PC-3 (cell line): ENCODE results near the gene CDK2AP2. TPM values are rescaled to one million over a fixed set of nuclear protein-coding genes. Genes with fewer than 3 reads are reported as not detected.
"Not testable (repeated sequence)": the region's sequence is repeated elsewhere in the genome, so short reads cannot be mapped to it uniquely, and the experiment has no call there.

Experiments used
- ATAC-seq: fragments of 200-7000 bp; cut with Tn5 transposase; 2 replicates; pipeline ENCODE4 v1.9.1; 2020; ENCODE audit warnings: mild to moderate bottlenecking, moderate library complexity
- BruUV-seq: library from RNA; stranded (reverse); fragments of 400-500 nt; replicated peaks from 2 replicates; lab custom pipeline; 2021; lab: Mats Ljungman, UMichigan
- CTCF ChIA-PET: fragments of 300-600 bp; sonication (Branson Sonifier 250); formaldehyde crosslinking; loops from one replicate; lab custom pipeline; 2022; ENCODE audit warnings: antibody characterized with exemption; lab: Charles Lee
- POLR2A ChIA-PET: fragments of 300-600 bp; sonication (Branson Sonifier 250); formaldehyde crosslinking; loops from one replicate; lab custom pipeline; 2022; ENCODE audit warnings: antibody characterized with exemption; ENCODE audit not compliant: unreplicated experiment; lab: Charles Lee
- DNase-seq: peaks from one replicate; pipeline ENCODE4 v3.0.0-alpha.2; 2015
- H2AFZ ChIP-seq: fragments of 300-600 bp; sonication (generic); 2 replicates; pipeline ENCODE4 v1.6.0; 2016; ENCODE audit warnings: antibody characterized with exemption, low read length
- H3F3A ChIP-seq: fragments of 300-600 bp; sonication (generic); one replicate; pipeline ENCODE4 v1.6.0; 2017; ENCODE audit warnings: antibody characterized with exemption, low read length, control low read depth, mild to moderate bottlenecking; ENCODE audit not compliant: unreplicated experiment
- H3K27ac ChIP-seq: fragments of 300-600 bp; sonication (generic); 2 replicates; pipeline ENCODE4 v1.5.1; 2016; ENCODE audit warnings: mild to moderate bottlenecking, low read length
- H3K27me3 ChIP-seq: fragments of 300-600 bp; sonication (generic); 2 replicates; pipeline ENCODE4 v1.6.1; 2016; ENCODE audit warnings: low read length, mixed read lengths
- H3K36me3 ChIP-seq: fragments of 300-600 bp; sonication (generic); 2 replicates; pipeline ENCODE4 v1.6.1; 2016; ENCODE audit warnings: low read depth, mixed run types, low read length, mixed read lengths
- H3K4me1 ChIP-seq: fragments of 300-600 bp; sonication (generic); 2 replicates; pipeline ENCODE4 v1.5.1; 2016; ENCODE audit warnings: low read length; ENCODE audit not compliant: insufficient read depth
- H3K4me2 ChIP-seq: fragments of 300-600 bp; sonication (generic); 2 replicates; pipeline ENCODE4 v1.6.0; 2016; ENCODE audit warnings: low read length
- H3K4me3 ChIP-seq: fragments of 300-600 bp; sonication (generic); 2 replicates; pipeline ENCODE4 v1.5.1; 2016; ENCODE audit warnings: mild to moderate bottlenecking, low read length, mixed read lengths
- H3K79me2 ChIP-seq: fragments of 300-600 bp; sonication (generic); 2 replicates; pipeline ENCODE4 v1.6.1; 2017; ENCODE audit warnings: low read length, mixed read lengths
- H3K9ac ChIP-seq: fragments of 300-600 bp; sonication (generic); 2 replicates; pipeline ENCODE4 v1.6.0; 2016; ENCODE audit warnings: mild to moderate bottlenecking, low read length
- H3K9me2 ChIP-seq: fragments of 300-600 bp; sonication (generic); replicated peaks from 2 replicates; pipeline ENCODE4 v1.6.1; 2016; ENCODE audit warnings: mixed run types, low read length, mixed read lengths
- H3K9me3 ChIP-seq: fragments of 300-600 bp; sonication (generic); 2 replicates; pipeline ENCODE4 v1.6.1; 2016; ENCODE audit warnings: low read length, mixed read lengths
- H4K20me1 ChIP-seq: fragments of 300-600 bp; sonication (generic); 2 replicates; pipeline ENCODE4 v1.6.1; 2016; ENCODE audit warnings: low read length, mixed read lengths
- EZH2 ChIP-seq: fragments of 300-600 bp; sonication (generic); IDR thresholded peaks from one replicate; pipeline ENCODE4 v1.6.1; 2017; ENCODE audit warnings: antibody characterized with exemption, mild to moderate bottlenecking, low read length; ENCODE audit not compliant: unreplicated experiment
- EZH2phosphoT487 ChIP-seq: fragments of 300-600 bp; sonication (generic); IDR thresholded peaks from 2 replicates; pipeline ENCODE4 v1.6.1; 2018; ENCODE audit warnings: mild to moderate bottlenecking, antibody characterized with exemption, low read length, borderline replicate concordance
- intact Hi-C: fragments of 100-400 bp; cut with micrococcal nuclease; formaldehyde crosslinking; loops from 2 replicates; pipeline ENCODE4 v1.9.0; 2023
- total RNA-seq: library from RNA; depleted of rRNA; stranded (reverse); fragments of >200 nt; gene quantifications from 2 replicates; pipeline ENCODE4 v1.2.3, GENCODE V29; 2014
- TF ChIP-seq, protein P1 (sequence below): fragments of 300-600 bp; sonication (generic); conservative IDR thresholded peaks from 2 replicates; pipeline ENCODE4 v1.5.1; 2017; ENCODE audit warnings: antibody characterized with exemption, low read depth, mild to moderate bottlenecking, low read length

The CDK2AP2 gene
- total RNA-seq, 1 experiment from 2014 or later, result 87.4 TPM

DNA sequence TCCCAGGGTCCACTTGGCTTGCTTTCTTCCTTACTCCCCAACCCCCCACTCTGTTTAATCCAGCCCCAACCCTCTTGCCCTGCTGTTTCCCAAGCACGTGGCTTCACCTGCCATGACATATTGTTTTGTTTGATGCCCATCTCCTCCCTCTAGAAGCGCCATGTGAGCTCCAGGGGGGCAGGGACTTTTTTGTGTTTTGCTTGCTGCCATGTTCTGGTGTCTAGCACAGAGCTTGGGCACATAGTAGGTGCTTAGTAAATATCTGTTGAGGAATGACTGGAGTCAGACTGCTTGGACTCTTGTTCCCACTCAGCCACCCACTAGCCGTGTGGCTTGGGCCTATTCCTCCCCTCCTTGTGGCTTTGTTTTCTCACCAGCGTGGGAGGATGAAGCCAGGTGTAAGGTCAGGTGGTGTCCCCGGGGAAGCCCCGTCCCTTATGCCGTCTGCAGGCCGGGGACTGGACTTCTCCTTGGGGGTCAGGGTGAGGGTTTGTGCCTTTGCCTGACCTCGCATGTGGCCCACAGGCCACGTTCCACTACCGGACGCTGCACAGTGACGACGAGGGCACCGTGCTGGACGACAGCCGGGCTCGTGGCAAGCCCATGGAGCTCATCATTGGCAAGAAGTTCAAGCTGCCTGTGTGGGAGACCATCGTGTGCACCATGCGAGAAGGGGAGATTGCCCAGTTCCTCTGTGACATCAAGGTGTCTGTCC, 21.3 kb downstream of the CDK2AP2 start:
- no peak overlapping the region for H3K4me2 ChIP-seq
- no peak overlapping the region for H3K4me3 ChIP-seq
- CTCF ChIA-PET, result no interaction called here

DNA sequence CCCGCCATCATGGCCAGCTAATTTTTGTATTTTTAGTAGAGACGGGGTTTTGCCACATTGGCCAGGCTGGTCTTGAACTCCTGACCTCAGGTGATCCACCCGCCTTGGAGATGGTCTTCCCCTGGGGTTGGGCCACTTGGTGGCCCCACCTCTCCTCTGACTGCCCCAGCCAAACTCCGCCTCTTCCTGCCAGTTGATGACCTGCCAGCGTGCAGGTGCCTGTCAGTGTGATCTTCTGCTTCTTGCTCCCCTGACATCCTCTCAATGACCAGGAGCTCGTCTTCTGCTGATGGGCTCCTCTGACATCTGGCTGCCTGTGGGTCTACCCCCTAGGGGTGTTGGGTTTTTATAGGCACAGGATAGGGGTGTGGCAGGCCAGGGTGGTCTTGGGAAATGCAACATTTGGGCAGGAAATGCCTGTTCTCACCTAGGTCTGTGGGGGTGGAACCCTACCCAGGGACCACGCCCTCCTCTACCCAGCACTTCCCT, 22.0 kb downstream of the CDK2AP2 start:
- POLR2A ChIA-PET, H3K27ac ChIP-seq, H3K9me2 ChIP-seq, DNase-seq, H3F3A ChIP-seq, H3K36me3 ChIP-seq, H3K27me3 ChIP-seq, H4K20me1 ChIP-seq, H3K9me3 ChIP-seq, H3K9ac ChIP-seq, H2AFZ ChIP-seq, H3K4me3 ChIP-seq, BruUV-seq, H3K4me2 ChIP-seq, intact Hi-C loops, ATAC-seq: not testable (repeated sequence)
- CTCF ChIA-PET, result interaction anchor here (0.7 kb wide), 1 partner anchor 113 kb away, joined by 3 read pairs; no protein-coding TSS in a partner anchor
- Histone ChIP-seq H3K4me1 (peaks cover 15% of the 10 kb centered on the region), H3K79me2 (peaks cover 23% of the 10 kb centered on the region)

More for the DNA sequence above, 21.3 kb downstream of the CDK2AP2 start:
- TF ChIP-seq, protein P1, sequence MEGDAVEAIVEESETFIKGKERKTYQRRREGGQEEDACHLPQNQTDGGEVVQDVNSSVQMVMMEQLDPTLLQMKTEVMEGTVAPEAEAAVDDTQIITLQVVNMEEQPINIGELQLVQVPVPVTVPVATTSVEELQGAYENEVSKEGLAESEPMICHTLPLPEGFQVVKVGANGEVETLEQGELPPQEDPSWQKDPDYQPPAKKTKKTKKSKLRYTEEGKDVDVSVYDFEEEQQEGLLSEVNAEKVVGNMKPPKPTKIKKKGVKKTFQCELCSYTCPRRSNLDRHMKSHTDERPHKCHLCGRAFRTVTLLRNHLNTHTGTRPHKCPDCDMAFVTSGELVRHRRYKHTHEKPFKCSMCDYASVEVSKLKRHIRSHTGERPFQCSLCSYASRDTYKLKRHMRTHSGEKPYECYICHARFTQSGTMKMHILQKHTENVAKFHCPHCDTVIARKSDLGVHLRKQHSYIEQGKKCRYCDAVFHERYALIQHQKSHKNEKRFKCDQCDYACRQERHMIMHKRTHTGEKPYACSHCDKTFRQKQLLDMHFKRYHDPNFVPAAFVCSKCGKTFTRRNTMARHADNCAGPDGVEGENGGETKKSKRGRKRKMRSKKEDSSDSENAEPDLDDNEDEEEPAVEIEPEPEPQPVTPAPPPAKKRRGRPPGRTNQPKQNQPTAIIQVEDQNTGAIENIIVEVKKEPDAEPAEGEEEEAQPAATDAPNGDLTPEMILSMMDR, result no peak
- no peak for TF ChIP-seq EZH2phosphoT487
- H3K79me2 ChIP-seq, result peaks cover 23% of the 10 kb centered on the region
- H2AFZ ChIP-seq, result no peak overlapping the region
- H3K9me3 ChIP-seq, result no peaks in the 10 kb centered on the region
- H3K27ac ChIP-seq, result no peak overlapping the region
- H3K27me3 ChIP-seq, result no peaks in the 10 kb centered on the region
- no peaks in the 10 kb centered on the region; the same call in 1 of the 2 replicates for H3K36me3 ChIP-seq
- intact Hi-C loops, result no loop called here
- H3F3A ChIP-seq, result no peaks in the 10 kb centered on the region
- H3K9ac ChIP-seq, result no peak overlapping the region
- no peaks in the 10 kb centered on the region for H3K9me2 ChIP-seq
- ATAC-seq, result no peak
- H4K20me1 ChIP-seq, result no peaks in the 10 kb centered on the region
- POLR2A ChIA-PET, result no interaction called here
- no TSS peak for BruUV-seq
- no peak for DNase-seq
- H3K4me1 ChIP-seq, result peaks cover 15% of the 10 kb centered on the region

DNA sequence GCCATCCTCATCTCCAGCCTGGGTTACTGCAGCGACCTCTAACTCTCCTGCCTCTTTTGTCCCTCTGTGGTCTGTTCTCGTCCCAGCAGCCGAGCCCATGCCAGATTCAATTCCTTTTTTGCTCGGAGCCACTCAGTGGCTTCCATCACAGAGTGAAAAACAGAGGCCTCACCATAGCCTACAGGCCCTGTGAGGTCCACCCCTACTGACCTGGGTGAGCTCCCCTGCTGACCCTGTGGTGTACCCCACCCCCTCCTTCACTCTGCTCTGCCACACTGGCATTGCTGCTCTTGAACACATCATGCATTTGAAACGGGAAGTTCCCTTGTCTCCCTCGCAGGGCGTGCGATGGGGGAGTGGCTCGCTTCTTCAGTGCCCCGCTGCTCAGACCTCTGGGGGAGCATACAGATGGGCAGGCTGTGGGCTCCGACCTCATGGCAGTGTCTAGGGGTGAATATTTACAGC, 23.1 kb downstream of the CDK2AP2 start:
- H3K79me2 ChIP-seq, result peaks cover 23% of the 10 kb centered on the region
- BruUV-seq, result no TSS peak
- ATAC-seq, result no peak
- no peaks in the 10 kb centered on the region for H3K27me3 ChIP-seq
- H4K20me1 ChIP-seq, result no peaks in the 10 kb centered on the region
- H3K4me1 ChIP-seq, result peaks cover 15% of the 10 kb centered on the region
- POLR2A ChIA-PET, result no interaction called here
- no peak overlapping the region for H3K27ac ChIP-seq
- no peak overlapping the region for H3K9ac ChIP-seq
- no peaks in the 10 kb centered on the region for H3F3A ChIP-seq
- H3K36me3 ChIP-seq, result no peaks in the 10 kb centered on the region; the same call in 1 of the 2 replicates
- H3K4me2 ChIP-seq, result peak overlapping the region; percentile 90; the same call in 1 of the 2 replicates
- H2AFZ ChIP-seq, result no peak overlapping the region
- H3K4me3 ChIP-seq, result no peak overlapping the region
- no peak for DNase-seq
- TF ChIP-seq, protein P1, result no peak
- no peak for TF ChIP-seq EZH2
- TF ChIP-seq EZH2phosphoT487, result no peak
- no peaks in the 10 kb centered on the region for H3K9me3 ChIP-seq
- intact Hi-C loops, result no loop called here
- no peaks in the 10 kb centered on the region for H3K9me2 ChIP-seq
- CTCF ChIA-PET, result no interaction called here
